Measurements from ENCODE around the gene ZNF48.

ZNF48 gene

GRCh38 chr16:30407804-30408534, 12.7 kb downstream of the ZNF48 start:
- peak overlapping the region; percentile 56 for H3K4me3 ChIP-seq (ENCODE audit: low read depth, low read length)
- TF ChIP-seq POLR2A (IDR thresholded peaks at IDR 0.05; ENCODE audit: extremely low read depth, insufficient read length) (no peak), MYC (IDR thresholded peaks at IDR 0.05; ENCODE audit: low read depth, low read length) (no peak), CTCF (IDR thresholded peaks at IDR 0.05; ENCODE audit: low read depth, low read length) (no peak), MAX (IDR thresholded peaks at IDR 0.05; ENCODE audit: low read depth, low read length) (no peak)
- peak; percentile 39 for DNase-seq (ENCODE audit: low read depth)

- H3K4me3 ChIP-seq (ENCODE audit: low read depth, low read length), result peak overlapping the region; percentile 38
- DNase-seq (ENCODE audit: low read depth), result peak; percentile 92
- TF ChIP-seq CTCF (IDR thresholded peaks at IDR 0.05; ENCODE audit: low read depth, low read length) (peak; percentile 90), POLR2A (IDR thresholded peaks at IDR 0.05; ENCODE audit: extremely low read depth, insufficient read length) (no peak)
Observed at GRCh38 chr16:30409125-30410060, 14.2 kb downstream of the ZNF48 start.

- TF ChIP-seq MYC (IDR thresholded peaks at IDR 0.05; ENCODE audit: low read depth, low read length), result no peak
- no peak for TF ChIP-seq POLR2A (IDR thresholded peaks at IDR 0.05; ENCODE audit: extremely low read depth, insufficient read length)
- no peak for TF ChIP-seq MAX (IDR thresholded peaks at IDR 0.05; ENCODE audit: low read depth, low read length)
- no peak for TF ChIP-seq CTCF (IDR thresholded peaks at IDR 0.05; ENCODE audit: low read depth, low read length)
- DNase-seq (ENCODE audit: low read depth), result no peak
- no peak overlapping the region for H3K4me3 ChIP-seq (ENCODE audit: low read depth, low read length)
Observed at GRCh38 chr16:30413112-30413806, 18.0 kb downstream of the ZNF48 start.

GRCh38 chr16:30414159-30414558, 18.9 kb downstream of the ZNF48 start:
- TF ChIP-seq POLR2A (IDR thresholded peaks at IDR 0.05; ENCODE audit: extremely low read depth, insufficient read length), result no peak
- TF ChIP-seq MYC (IDR thresholded peaks at IDR 0.05; ENCODE audit: low read depth, low read length), result no peak
- no peak for TF ChIP-seq MAX (IDR thresholded peaks at IDR 0.05; ENCODE audit: low read depth, low read length)
- TF ChIP-seq CTCF (IDR thresholded peaks at IDR 0.05; ENCODE audit: low read depth, low read length), result no peak
- H3K4me3 ChIP-seq (ENCODE audit: low read depth, low read length), result no peak overlapping the region

GRCh38 chr16:30416047-30416603, 20.9 kb downstream of the ZNF48 start:
- no peak for TF ChIP-seq MYC (IDR thresholded peaks at IDR 0.05; ENCODE audit: low read depth, low read length)
- no peak for TF ChIP-seq MAX (IDR thresholded peaks at IDR 0.05; ENCODE audit: low read depth, low read length)
- TF ChIP-seq POLR2A (IDR thresholded peaks at IDR 0.05; ENCODE audit: extremely low read depth, insufficient read length), result no peak
- no peak for TF ChIP-seq CTCF (IDR thresholded peaks at IDR 0.05; ENCODE audit: low read depth, low read length)
- no peak for DNase-seq (ENCODE audit: low read depth)
- no peak overlapping the region for H3K4me3 ChIP-seq (ENCODE audit: low read depth, low read length)

More at GRCh38 chr16:30414159-30414558, 18.9 kb downstream of the ZNF48 start:
- no peak for DNase-seq (ENCODE audit: low read depth)

Measured in NB4 (cell line).